Right lobe of liver (tissue), 6 donors: ENCODE results near the gene LRFN5. TPM values are rescaled to one million over a fixed set of nuclear protein-coding genes. Genes with fewer than 3 reads are reported as not detected.
"Not testable (repeated sequence)": the region's sequence is repeated elsewhere in the genome, so short reads cannot be mapped to it uniquely, and the experiment has no call there.

Experiments used
- ATAC-seq, 4 donors: fragments of 200-7000 bp; cut with Tn5 transposase; one replicate each; pipeline ENCODE4 v1.9.1; 2020; ENCODE audit warnings: mild to moderate bottlenecking in 4 of 4, moderate library complexity in 4 of 4
- DNase-seq, 3 donors: peaks; one replicate each; pipeline ENCODE4 v3.0.0-alpha.2; 2020
- H3K27ac ChIP-seq, 3 donors: fragments of 200-600 bp; one replicate each; pipeline ENCODE4 v1.8.0; 2022
- H3K27me3 ChIP-seq, 2 donors: fragments of 200-600 bp; one replicate each; pipeline ENCODE4 v1.8.0; 2022
- H3K36me3 ChIP-seq, 4 donors: fragments of 200-600 bp; sonication (generic) in 1 of 4; one replicate each; pipeline versions ENCODE4 v1.5.1 to v1.8.0; 2017 to 2022; ENCODE audit warnings: control low read depth in 1 of 4
- H3K4me1 ChIP-seq, 4 donors: fragments of 200-600 bp; sonication (generic) in 1 of 4; one replicate each; pipeline versions ENCODE4 v1.5.1 to v1.8.0; 2017 to 2022; ENCODE audit warnings: control low read depth in 1 of 4
- H3K4me3 ChIP-seq, 3 donors: fragments of 200-600 bp; one replicate each; pipeline ENCODE4 v1.8.0; 2022
- H3K9me3 ChIP-seq, 4 donors: fragments of 200-600 bp; sonication (generic) in 1 of 4; one replicate each; pipeline versions ENCODE4 v1.5.1 to v1.8.0; 2017 to 2022; ENCODE audit warnings: control low read depth in 1 of 4
- POLR2A ChIP-seq: fragments of 450-650 bp; IDR thresholded peaks from one replicate; pipeline ENCODE4 v1.6.1; 2017; ENCODE audit warnings: antibody characterized with exemption, mild to moderate bottlenecking
- WGBS: methylation state at CpG from one replicate; pipeline ENCODE4 v1.1.6; 2018; ENCODE audit warnings: low coverage, low lambda C conversion rate; ENCODE audit not compliant: insufficient coverage; ENCODE audit errors: missing lambda C conversion rate; 5-methylcytosine and 5-hydroxymethylcytosine counted together
- intact Hi-C, 2 donors: fragments of 100-400 bp; cut with DNase I; formaldehyde crosslinking; loops; one replicate each; pipeline versions ENCODE4 v1.11.2 to v1.14.1; 2022
- total RNA-seq, 6 experiments: library from RNA; depleted of rRNA in 2 of 6; stranded (reverse); fragments of >200 nt in 2 of 6; fragmentation: NEBNext Ultra II Directional in 3 of 6; extraction: Animal tissue kit (Norgen Biotek cat#: 25700) in 3 of 6; gene quantifications; one replicate each; pipeline versions ENCODE4 v1.1.0 to v1.2.4, GENCODE V29; 2016 to 2023
- TF ChIP-seq, protein P1 (sequence below), 4 donors: fragments of 200-600 bp in 3 of 4; fragments of 450-650 bp in 1 of 4; IDR thresholded peaks; one replicate each; pipeline versions ENCODE4 v1.5.1 to v1.8.0; 2016 to 2022; ENCODE audit warnings: antibody characterized with exemption in 4 of 4, mild to moderate bottlenecking in 2 of 4
- donor health status: DM: no; HTN: yes; CAD: no.
- donor health status: DM: no; HTN: no; CAD: no.
- donor health status: DM: no; HTN: no; CAD: no.
- donor health status: DM: no; HTN: yes; CAD: no.
- donor health status: DM: no; HTN: yes; CAD: no.

LRFN5 gene
- total RNA-seq, 6 experiments from 2014 or later, result not detected

- H3K4me1 ChIP-seq, result no peaks in the 10 kb centered on the region
- intact Hi-C loops, result no loop called here
- ATAC-seq, result no peak
These were observed 56.8 kb downstream of the LRFN5 start for GRCh38 chr14:41663473-41663850.

DNA sequence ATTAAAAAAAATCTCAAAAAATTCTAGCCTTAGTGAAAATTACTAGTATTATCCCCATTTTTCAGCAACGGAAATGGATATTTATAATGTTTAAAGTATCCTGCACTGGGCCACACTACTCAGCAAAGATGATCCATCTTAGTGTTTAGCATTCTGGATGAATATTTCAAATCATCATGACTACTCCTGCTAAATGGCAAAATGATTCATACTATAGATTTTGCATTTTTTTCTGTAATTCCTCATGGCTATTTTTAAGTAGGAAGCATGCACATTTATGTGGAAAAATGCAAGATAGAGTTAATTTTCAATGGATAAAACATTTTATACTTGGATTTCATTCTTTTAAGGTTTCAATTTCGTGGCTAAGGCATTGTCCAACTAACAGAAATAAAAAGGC is 59.6 kb downstream of the LRFN5 start:
- Histone ChIP-seq H3K27me3 (no peaks in the 10 kb centered on the region), H3K36me3 (no peaks in the 10 kb centered on the region), H3K4me3 (no peak overlapping the region), H3K27ac (no peak overlapping the region), H3K9me3 (no peaks in the 10 kb centered on the region), H3K4me1 (no peaks in the 10 kb centered on the region)
- TF ChIP-seq, protein P1, sequence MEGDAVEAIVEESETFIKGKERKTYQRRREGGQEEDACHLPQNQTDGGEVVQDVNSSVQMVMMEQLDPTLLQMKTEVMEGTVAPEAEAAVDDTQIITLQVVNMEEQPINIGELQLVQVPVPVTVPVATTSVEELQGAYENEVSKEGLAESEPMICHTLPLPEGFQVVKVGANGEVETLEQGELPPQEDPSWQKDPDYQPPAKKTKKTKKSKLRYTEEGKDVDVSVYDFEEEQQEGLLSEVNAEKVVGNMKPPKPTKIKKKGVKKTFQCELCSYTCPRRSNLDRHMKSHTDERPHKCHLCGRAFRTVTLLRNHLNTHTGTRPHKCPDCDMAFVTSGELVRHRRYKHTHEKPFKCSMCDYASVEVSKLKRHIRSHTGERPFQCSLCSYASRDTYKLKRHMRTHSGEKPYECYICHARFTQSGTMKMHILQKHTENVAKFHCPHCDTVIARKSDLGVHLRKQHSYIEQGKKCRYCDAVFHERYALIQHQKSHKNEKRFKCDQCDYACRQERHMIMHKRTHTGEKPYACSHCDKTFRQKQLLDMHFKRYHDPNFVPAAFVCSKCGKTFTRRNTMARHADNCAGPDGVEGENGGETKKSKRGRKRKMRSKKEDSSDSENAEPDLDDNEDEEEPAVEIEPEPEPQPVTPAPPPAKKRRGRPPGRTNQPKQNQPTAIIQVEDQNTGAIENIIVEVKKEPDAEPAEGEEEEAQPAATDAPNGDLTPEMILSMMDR (IDR thresholded peaks at IDR 0.05), result no peak
- no peak for TF ChIP-seq POLR2A
- ATAC-seq (no peak), DNase-seq (no peak)
- intact Hi-C loops, result no loop called here
- 33% methylated on average over 2 of the region's 2 CpGs for WGBS

More at GRCh38 chr14:41663473-41663850, 56.8 kb downstream of the LRFN5 start:
- H3K9me3 ChIP-seq, result no peaks in the 10 kb centered on the region
- TF ChIP-seq, protein P1 (IDR thresholded peaks at IDR 0.05), result no peak
- TF ChIP-seq POLR2A, result no peak
- no peaks in the 10 kb centered on the region for H3K27me3 ChIP-seq
- no peaks in the 10 kb centered on the region for H3K36me3 ChIP-seq
- 47% methylated on average over 2 of the region's 2 CpGs for WGBS
- no peak overlapping the region for H3K4me3 ChIP-seq
- H3K27ac ChIP-seq, result no peak overlapping the region
- DNase-seq, result no peak

GRCh38 chr14:41668356-41668755 is 61.7 kb downstream of the LRFN5 start:
- Histone ChIP-seq H3K4me1 (no peaks in the 10 kb centered on the region), H3K9me3 (no peaks in the 10 kb centered on the region), H3K27ac (no peak overlapping the region), H3K27me3 (no peaks in the 10 kb centered on the region), H3K36me3 (no peaks in the 10 kb centered on the region), H3K4me3 (no peak overlapping the region)
- intact Hi-C loops, result no loop called here
- DNase-seq (no peak), ATAC-seq (no peak)
- no peak for TF ChIP-seq POLR2A
- TF ChIP-seq, protein P1 (IDR thresholded peaks at IDR 0.05), result no peak
- 38% methylated on average over 1 of the region's 1 CpG for WGBS

GRCh38 chr14:41673601-41674000 is 66.9 kb downstream of the LRFN5 start:
- not testable (repeated sequence) for DNase-seq
- WGBS, result no CpG with 5 or more reads among the region's 24 CpGs

GRCh38 chr14:41674511-41674971 is 67.9 kb downstream of the LRFN5 start:
- H3K4me1 ChIP-seq, intact Hi-C loops, H3K27ac ChIP-seq, ATAC-seq, H3K27me3 ChIP-seq, H3K9me3 ChIP-seq, H3K4me3 ChIP-seq, DNase-seq, H3K36me3 ChIP-seq: not testable (repeated sequence)
- WGBS, result 84% methylated on average over 10 of the region's 37 CpGs

More at GRCh38 chr14:41673601-41674000, 66.9 kb downstream of the LRFN5 start:
- H3K27ac ChIP-seq, intact Hi-C loops, H3K27me3 ChIP-seq, H3K4me1 ChIP-seq, H3K4me3 ChIP-seq, ATAC-seq, H3K9me3 ChIP-seq, H3K36me3 ChIP-seq: not testable (repeated sequence)

DNA sequence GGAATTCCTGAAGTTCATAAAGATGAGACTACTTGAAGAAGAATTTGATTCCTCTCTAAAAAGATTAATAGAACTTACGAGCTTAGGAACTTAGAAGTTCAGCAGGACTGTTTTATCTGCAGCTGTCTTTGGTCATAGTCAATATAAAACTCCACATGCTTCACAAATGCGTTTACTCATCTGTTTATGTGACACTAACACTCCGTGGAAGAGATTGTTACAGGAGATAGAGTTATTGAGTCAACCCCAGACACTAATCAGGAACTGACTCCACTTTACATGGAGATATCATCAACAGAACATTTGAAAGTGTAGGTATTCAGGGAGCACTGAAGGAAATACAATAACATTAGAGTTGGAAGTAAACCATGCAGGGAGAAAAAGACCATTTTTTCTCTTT is 92.8 kb downstream of the LRFN5 start:
- Histone ChIP-seq H3K36me3 (no peaks in the 10 kb centered on the region), H3K4me3 (no peak overlapping the region), H3K4me1 (no peaks in the 10 kb centered on the region), H3K27me3 (no peaks in the 10 kb centered on the region), H3K27ac (no peak overlapping the region), H3K9me3 (no peaks in the 10 kb centered on the region)
- DNase-seq (no peak), ATAC-seq (no peak)
- WGBS, result 13% methylated on average over 3 of the region's 3 CpGs
- intact Hi-C loops, result no loop called here
- TF ChIP-seq POLR2A, result no peak
- TF ChIP-seq, protein P1 (IDR thresholded peaks at IDR 0.05), result no peak
